Stimulated activated CD4-positive, alpha-beta T cell treated with anti-CD3 and anti-CD28 coated beads, Interleukin-2, amount 100 ng/mL, for 4 hours (primary cell): Measurements from ENCODE around the gene KLHL36.

Experiments used
- DNase-seq: peaks from one replicate; pipeline ENCODE4 v3.0.0-alpha.2; 2020; ENCODE audit warnings: low read depth

KLHL36 gene

DNA sequence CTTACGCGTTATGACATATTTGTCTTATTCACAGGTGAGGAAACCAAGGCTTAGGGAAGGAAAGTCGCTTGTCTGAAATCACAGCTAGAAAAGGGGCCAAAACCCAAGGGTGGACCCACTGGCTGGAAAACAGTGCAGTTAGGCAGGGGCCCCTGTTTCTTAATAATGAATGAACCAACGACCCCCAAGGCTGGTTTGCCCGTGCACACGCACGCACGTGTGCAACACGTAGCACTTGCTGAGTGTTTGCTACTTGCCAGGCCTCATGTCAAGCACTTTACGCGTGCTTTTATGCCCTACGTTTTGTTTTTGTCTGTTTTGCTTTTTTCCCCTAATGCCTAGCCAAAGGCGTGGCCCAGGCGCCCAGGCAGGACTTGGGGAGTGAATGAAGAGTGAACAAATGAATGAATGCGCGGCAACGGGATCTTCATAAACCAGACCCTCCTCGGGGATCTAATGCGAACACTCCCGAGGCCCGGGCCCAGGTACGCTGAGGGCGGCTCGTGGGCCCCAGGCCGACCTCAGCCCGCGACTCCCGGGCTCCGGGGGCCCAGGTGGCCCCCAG, 50.9 kb downstream of the KLHL36 start:
- no peak for DNase-seq

DNA sequence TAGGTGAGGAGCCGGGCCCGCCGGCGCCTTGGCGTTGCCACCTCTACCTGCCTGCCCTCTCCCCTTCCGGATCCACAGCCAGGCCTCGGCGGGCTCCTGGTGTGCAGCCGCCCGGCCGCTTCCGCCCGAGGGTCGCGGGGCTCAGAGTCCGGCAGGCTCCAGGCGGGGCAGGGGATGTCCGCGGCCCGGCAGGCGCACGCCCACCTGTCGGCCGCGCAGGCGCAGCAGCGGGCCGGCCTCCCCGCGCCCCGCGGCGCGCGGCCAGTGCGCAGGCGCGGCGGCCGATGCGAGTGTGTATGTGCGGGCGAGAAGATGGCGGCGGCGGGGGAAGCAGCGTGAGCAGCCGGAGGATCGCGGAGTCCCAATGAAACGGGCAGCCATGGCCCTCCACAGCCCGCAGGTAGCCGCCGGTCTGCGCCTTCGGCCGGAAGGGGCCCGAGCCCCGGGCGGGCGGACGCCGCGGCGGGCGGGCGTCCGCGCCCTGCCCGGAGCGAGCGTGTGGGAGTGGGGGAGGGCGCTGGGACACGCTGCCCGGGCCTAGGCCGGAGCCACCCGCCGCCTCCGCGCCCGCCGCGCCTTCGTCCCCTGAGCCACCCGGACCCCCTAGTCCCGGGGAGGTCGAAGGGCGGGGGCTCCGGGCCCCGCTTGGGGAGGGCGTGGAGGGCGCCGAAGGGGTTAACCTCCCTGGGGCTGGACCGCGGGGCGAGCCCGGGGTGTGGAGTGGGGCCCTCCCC, 51.6 kb downstream of the KLHL36 start, which contains the start of gene USP10:
USP10 (plus strand) TSS at position 289 of the 734 bp plus-strand sequence; CDS start at position 380, 91 bp downstream.
- DNase-seq, result peak; percentile 76

DNA sequence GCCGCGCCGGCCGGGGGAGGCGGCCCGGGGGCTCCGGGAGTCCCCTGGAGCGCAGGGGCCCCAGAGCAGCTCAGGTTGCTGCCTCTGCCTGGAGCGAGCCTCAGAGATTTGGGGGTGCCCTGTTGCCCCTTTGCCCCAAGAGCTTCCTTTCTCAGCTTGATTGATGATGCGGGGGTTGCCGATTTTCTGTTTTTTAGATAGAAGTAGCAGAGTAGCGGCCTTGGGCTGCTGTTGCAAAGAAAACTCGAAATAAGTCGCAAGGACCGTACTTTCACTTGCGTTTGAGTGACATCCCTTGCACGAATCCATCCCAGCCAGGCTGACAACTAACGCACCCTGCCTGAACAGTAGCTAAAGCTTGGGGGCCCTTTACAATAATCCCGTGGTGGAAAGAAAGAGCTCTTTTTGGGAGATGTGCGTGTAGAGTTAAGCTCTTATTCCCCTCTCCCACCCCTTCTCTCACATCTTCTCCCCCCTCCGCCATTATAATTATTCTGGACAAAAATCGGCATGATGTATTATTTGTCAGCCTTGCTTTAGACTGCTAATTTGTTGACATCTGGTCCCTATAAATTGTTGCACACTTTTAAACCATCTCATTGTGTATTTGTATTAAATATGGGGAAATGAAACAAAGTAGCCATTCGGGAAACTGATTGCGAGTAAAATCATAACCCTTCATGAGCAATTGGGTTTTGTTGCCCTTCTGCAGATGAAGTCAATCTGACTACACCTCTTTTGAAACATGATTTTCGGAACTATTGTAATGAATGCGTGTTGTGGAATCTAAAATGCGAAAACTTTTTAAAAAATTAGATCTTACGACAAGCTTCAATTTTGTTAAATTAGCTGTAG, 52.4 kb downstream of the KLHL36 start:
- DNase-seq, result peak; percentile 21

DNA sequence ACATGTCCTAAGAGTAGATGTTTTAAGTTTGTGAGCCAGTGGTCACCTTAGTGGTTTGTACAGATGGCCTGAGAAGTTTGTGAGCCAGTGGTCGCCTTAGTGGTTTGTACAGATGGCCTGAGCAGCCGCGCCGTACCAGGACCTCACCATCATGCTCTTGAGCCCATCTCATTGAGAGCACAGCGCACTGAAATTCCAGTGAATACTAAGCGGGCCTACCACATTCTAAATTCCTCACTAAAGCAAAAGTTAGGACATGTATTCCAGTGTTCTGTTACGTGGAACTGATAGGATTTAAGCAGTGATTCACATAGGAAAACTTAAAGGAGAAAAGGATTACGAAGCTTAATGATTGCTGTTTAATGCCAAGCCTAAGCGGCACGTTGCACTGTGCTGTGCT, 55.4 kb downstream of the KLHL36 start:
- no peak for DNase-seq

DNA sequence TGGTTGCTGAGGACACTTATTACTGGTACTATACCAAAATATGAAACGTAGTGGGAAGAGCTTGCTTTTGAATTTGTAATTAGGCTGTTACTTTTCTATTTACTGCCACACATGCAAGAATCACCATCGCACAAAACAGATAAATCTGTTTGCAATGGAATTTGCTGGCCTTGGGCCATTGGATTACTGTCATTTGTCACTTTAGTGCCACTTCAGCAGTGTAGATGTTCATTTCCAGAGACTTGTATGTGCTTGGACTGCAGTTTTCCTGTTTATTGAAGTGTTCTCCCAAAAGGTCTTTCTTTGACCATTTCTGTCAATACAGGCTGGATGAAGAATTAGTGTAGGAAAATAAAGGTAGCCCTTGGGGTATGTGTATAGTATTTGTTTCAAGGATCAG, 55.9 kb downstream of the KLHL36 start:
- no peak for DNase-seq

DNA sequence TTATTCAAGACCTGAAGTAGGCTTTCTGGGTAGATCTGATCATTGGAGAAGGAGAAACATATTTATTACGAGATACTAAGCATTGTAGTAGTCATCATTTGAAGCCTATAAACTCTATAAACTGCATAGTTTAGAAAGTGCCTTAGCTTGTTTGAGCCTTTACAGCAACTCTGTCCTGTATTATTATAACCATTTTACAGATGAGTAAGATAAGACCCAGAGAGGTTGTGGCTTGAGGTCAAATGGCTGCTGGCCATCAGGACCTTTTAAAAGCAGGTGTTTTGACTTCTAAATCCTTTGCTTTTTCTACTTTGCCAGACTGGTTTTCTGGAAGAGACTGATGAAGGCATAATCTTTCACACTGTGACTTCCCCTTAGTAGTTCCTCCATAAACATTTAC, 58.5 kb downstream of the KLHL36 start:
- no peak for DNase-seq

DNA sequence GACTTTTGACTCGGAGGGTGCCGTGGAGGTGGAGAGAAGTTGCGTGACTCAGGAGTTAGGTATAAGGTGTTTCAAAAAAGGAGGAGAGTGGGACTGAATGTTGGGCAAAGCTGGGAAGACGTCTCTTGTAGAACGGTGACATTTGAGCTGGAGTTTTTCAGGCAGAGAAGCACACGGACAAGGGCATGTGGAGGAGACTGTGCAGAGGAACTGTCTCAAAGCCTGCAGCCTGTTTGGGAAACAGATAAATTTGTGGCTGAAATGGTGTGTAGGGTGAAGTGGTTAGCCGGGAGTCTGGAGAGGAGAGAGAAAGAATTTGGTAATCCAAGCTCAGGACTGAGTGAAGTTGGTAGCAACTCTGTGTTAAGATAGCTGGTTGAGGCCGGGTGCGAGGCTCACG, 61.3 kb downstream of the KLHL36 start:
- DNase-seq, result no peak

DNA sequence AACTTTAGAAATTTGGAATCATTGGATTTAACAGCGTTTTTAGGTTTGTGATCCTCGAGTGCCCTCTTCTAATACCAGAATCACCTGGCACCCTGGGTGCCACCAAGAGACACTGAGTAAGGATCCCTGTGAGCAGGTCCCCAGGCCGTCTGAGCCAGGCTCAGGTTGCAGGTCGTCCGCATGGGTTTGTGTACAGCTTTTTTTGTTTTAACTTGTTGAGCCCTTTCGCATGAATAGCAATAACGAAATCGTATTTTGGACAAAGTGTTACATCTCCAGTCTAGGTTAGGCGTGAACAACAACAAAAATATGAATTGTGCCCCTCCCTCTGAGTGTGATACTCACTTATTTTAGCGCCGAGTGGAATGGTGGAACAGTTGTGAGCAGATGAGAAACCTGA, 62.4 kb downstream of the KLHL36 start:
- no peak for DNase-seq
